Activated CD4-positive, CD25-positive, alpha-beta regulatory T cell (primary cell): Measurements from ENCODE around the gene HKDC1.
"Not testable (repeated sequence)": the region's sequence is repeated elsewhere in the genome, so short reads cannot be mapped to it uniquely, and the experiment has no call there.

ENCODE experiments used
- DNase-seq, 4 experiments: peaks; one replicate each; lab custom pipeline; 2025; lab: John Stamatoyannopoulos, UW

Gene HKDC1

GRCh38 chr10:69241575-69241974 is 21.4 kb downstream of the HKDC1 start:
- no peak for DNase-seq

- no peak for DNase-seq
Measured at GRCh38 chr10:69242040-69242851, 22.1 kb downstream of the HKDC1 start.

- DNase-seq, result no peak
Measured at GRCh38 chr10:69242852-69243212, 22.7 kb downstream of the HKDC1 start.

- no peak for DNase-seq
Measured at GRCh38 chr10:69243817-69244216, 23.7 kb downstream of the HKDC1 start.

GRCh38 chr10:69246036-69246435 is 25.9 kb downstream of the HKDC1 start:
- DNase-seq, result no peak

GRCh38 chr10:69246581-69247312 is 26.6 kb downstream of the HKDC1 start:
- no peak for DNase-seq

GRCh38 chr10:69247313-69247710 is 27.2 kb downstream of the HKDC1 start:
- DNase-seq, result no peak

- DNase-seq, result no peak
Measured at GRCh38 chr10:69248117-69248730, 28.1 kb downstream of the HKDC1 start.

GRCh38 chr10:69250041-69250440 is 29.9 kb downstream of the HKDC1 start:
- DNase-seq, result no peak

GRCh38 chr10:69251417-69251816 is 31.3 kb downstream of the HKDC1 start:
- DNase-seq, result not testable (repeated sequence)

- no peak for DNase-seq
Measured at GRCh38 chr10:69253171-69253570, 33.0 kb downstream of the HKDC1 start.

- no peak for DNase-seq
Measured at GRCh38 chr10:69254877-69255276, 34.7 kb downstream of the HKDC1 start.

- no peak for DNase-seq
Measured at GRCh38 chr10:69259547-69260243, 39.6 kb downstream of the HKDC1 start.

GRCh38 chr10:69261184-69261583 is 41.1 kb downstream of the HKDC1 start:
- no peak for DNase-seq

GRCh38 chr10:69262292-69262751 is 42.2 kb downstream of the HKDC1 start:
- no peak for DNase-seq

- DNase-seq, result no peak
Measured at GRCh38 chr10:69265521-69265920, 45.4 kb downstream of the HKDC1 start.

GRCh38 chr10:69268761-69269416 is 48.8 kb downstream of the HKDC1 start:
- DNase-seq, result no peak

GRCh38 chr10:69269761-69270160 is 49.6 kb downstream of the HKDC1 start:
- no peak for DNase-seq

GRCh38 chr10:69270990-69271389 is 50.9 kb downstream of the HKDC1 start:
- DNase-seq, result no peak

- no peak for DNase-seq
Measured at GRCh38 chr10:69272624-69273023, 52.5 kb downstream of the HKDC1 start.

- no peak for DNase-seq
Measured at GRCh38 chr10:69275444-69275843, 55.3 kb downstream of the HKDC1 start.

- no peak for DNase-seq
Measured at GRCh38 chr10:69276503-69276902, 56.4 kb downstream of the HKDC1 start.
